Measurements from ENCODE around the gene ADAM19. TPM values are rescaled to one million over a fixed set of nuclear protein-coding genes. Genes with fewer than 3 reads are reported as not detected.

Gene ADAM19
- 35.5 and 38.3 TPM in 2 replicates for total RNA-seq (2012; rRNA removed)
- polyA plus RNA-seq (2012; rRNA removed) = 47.8 and 49.2 TPM in 2 replicates
- polyA plus RNA-seq (2012; cell fraction: cytosol; rRNA removed) = 25.7 and 37.1 TPM in 2 replicates
- polyA plus RNA-seq (2012; cell fraction: nucleus; rRNA removed; ENCODE audit: low replicate concordance) = 70.4 and 79.6 TPM in 2 replicates
- Bru-seq, nascent RNA = percentile 89 among the genes with signal in this experiment
- percentile 75 among the genes with signal in this experiment for BruChase-seq, experiment 1, labeled RNA remaining after a 6-hour chase
- BruChase-seq, experiment 2, labeled RNA remaining after a 2-hour chase = percentile 76 among the genes with signal in this experiment
- long read RNA-seq, partial matches to known transcripts = 8 of 9 reads
- long read RNA-seq, other reads (novel, unspliced or antisense) = 0 of 9 reads

- Histone ChIP-seq H3K9me1 (ENCODE audit: insufficient read depth, low read length) (peaks cover 13% of the 10 kb centered on the region), H3K4me3 (ENCODE audit: insufficient read depth, low read depth, low read length) (peak within 1 kb of the TSS; percentile 80), H3K18ac (ENCODE audit: low read depth, low read length) (peak within 1 kb of the TSS; percentile 66), H4K8ac (ENCODE audit: low read depth in 2 of 2, low read length in 2 of 2) (peak within 1 kb of the TSS; percentile 49 to 89), H3K4ac (ENCODE audit: low read depth, low read length) (peak within 1 kb of the TSS; percentile 94), H2BK15ac (ENCODE audit: low read depth, low read length) (peak within 1 kb of the TSS; percentile 86; the same call in 1 of the 3 replicates), H3K9me3 (ENCODE audit: control insufficient read depth, insufficient read depth, low read length) (no peaks in the 10 kb centered on the region), H3K9ac (ENCODE audit: low read depth, low read length) (peak within 1 kb of the TSS; percentile 88), H4K20me1 (ENCODE audit: insufficient read depth, low read length) (peaks cover 4% of the 10 kb centered on the region), H3K23ac (ENCODE audit: low read depth, low read length) (peak within 1 kb of the TSS; percentile 99), H2BK120ac (ENCODE audit: low read depth, low read length) (peak within 1 kb of the TSS; percentile 85), H3K27me3 (ENCODE audit: control insufficient read depth, insufficient read depth, low read length) (no peaks in the 10 kb centered on the region), H2AK5ac (ENCODE audit: low read depth, low read length) (peak within 1 kb of the TSS; percentile 87), H2AK9ac (replicated peaks; ENCODE audit: low read depth, low read length, poor library complexity) (peak within 1 kb of the TSS; percentile 47), H2AFZ (replicated peaks; ENCODE audit: low read length, poor library complexity) (peak within 1 kb of the TSS; percentile 90), H3K4me2 (ENCODE audit: low read depth, low read length) (peak within 1 kb of the TSS; percentile 100), H3K56ac (ENCODE audit: extremely low read depth, insufficient read depth, low read length) (peak within 1 kb of the TSS; percentile 86), H3K4me1 (ENCODE audit: control insufficient read depth, insufficient read depth, low read length) (peaks cover 13% of the 10 kb centered on the region), H3K14ac (replicated peaks; ENCODE audit: low read depth, low read length) (peak within 1 kb of the TSS; percentile 97), H2BK20ac (ENCODE audit: low read depth, low read length) (peak within 1 kb of the TSS; percentile 89), H3K36me3 (ENCODE audit: control insufficient read depth, insufficient read depth, low read length) (peaks cover 3% of the 10 kb centered on the region; the same call in 1 of the 2 replicates), H2BK5ac (ENCODE audit: low read depth, low read length, poor library complexity, severe bottlenecking) (peak within 1 kb of the TSS; percentile 61), H4K91ac (ENCODE audit: insufficient read depth, low read depth, low read length) (peak within 1 kb of the TSS; percentile 85), H3K79me1 (ENCODE audit: low read depth in 1 of 2, low read length in 2 of 2) (peaks cover 0 to 34% of the 10 kb centered on the region in 2 experiments; a peak in 2 of 4 replicates), H3K27ac (ENCODE audit: insufficient read depth, low read length) (peak within 1 kb of the TSS; percentile 86), H4K5ac (ENCODE audit: low read depth, low read length) (peak within 1 kb of the TSS; percentile 74)
- in situ Hi-C loops (cut with MboI; ENCODE audit: low sequenced_read_pairs) = no loop called here
- ChIA-PET CTCF (no interaction called here), POLR2A (ENCODE audit: unreplicated experiment) (interaction anchor here (0.6 kb wide), 1 partner anchor 143 kb away, joined by 9 read pairs; no protein-coding TSS in a partner anchor)
- intact Hi-C loops (cut with micrococcal nuclease) = loop anchor here (2.0 to 5.0 kb wide), 3 partner anchors 59 to 98 kb away; no protein-coding TSS in a partner anchor
- dilution Hi-C loops (cut with HindIII; ENCODE audit: low sequenced_read_pairs, unreplicated experiment) = no loop called here
- ATAC-seq (ENCODE audit: low read depth) (peak; percentile 84), DNase-seq (peak; percentile 53)
- no peak for TF ChIP-seq MXI1 (IDR thresholded peaks at IDR 0.05; ENCODE audit: borderline replicate concordance, low read depth, low read length)
- TF ChIP-seq RAD21 (IDR thresholded peaks at IDR 0.05; ENCODE audit: low read length) = peak; percentile 3; the same call in 1 of the 2 replicates
- TF ChIP-seq POLR2A (IDR thresholded peaks at IDR 0.05; ENCODE audit: low read depth, low read length) = peak; percentile 56
- TF ChIP-seq MAZ (IDR thresholded peaks at IDR 0.05; ENCODE audit: borderline replicate concordance, low read depth, low read length) = peak; percentile 94; the same call in 1 of the 2 replicates
- no peak for TF ChIP-seq RFX5 (IDR thresholded peaks at IDR 0.05; ENCODE audit: low read depth, low read length)
- no peak for TF ChIP-seq CEBPB (IDR thresholded peaks at IDR 0.05; ENCODE audit: low read depth, low read length)
- TF ChIP-seq MAFK (IDR thresholded peaks at IDR 0.05; ENCODE audit: low read depth, low read length) = no peak
- no peak for TF ChIP-seq NFE2L2 (IDR thresholded peaks at IDR 0.05; ENCODE audit: low read depth, low read length)
- no peak for TF ChIP-seq USF2 (IDR thresholded peaks at IDR 0.05; ENCODE audit: low read depth, low read length)
- no peak for TF ChIP-seq ELK1 (IDR thresholded peaks at IDR 0.05; ENCODE audit: borderline replicate concordance, low read depth, low read length)
- TF ChIP-seq SMC3 (IDR thresholded peaks at IDR 0.05; ENCODE audit: low read depth, low read length) = no peak
- BruUV-seq (replicated peaks) = no TSS peak
- WGBS, 2 experiments (ENCODE audit: extremely low coverage in 2 of 2, insufficient read length in 1 of 2) = 0% methylated on average over 12 of the region's 63 CpGs; no CpG with 5 or more reads in 1 of the 2 experiments
Measured at GRCh38 chr5:157575381-157576020, at the start of gene ADAM19. Gene ADAM19, minus strand, starts transcription at chr5:157575775. Its CDS starts 79 bp downstream, at chr5:157575696.
